Psoas muscle (tissue), 8 donors: Measurements from ENCODE around the gene CRADD. TPM values are rescaled to one million over a fixed set of nuclear protein-coding genes. Genes with fewer than 3 reads are reported as not detected.

Experiments
- ATAC-seq, 4 donors: fragments of 200-7000 bp; cut with Tn5 transposase; one replicate each; pipeline ENCODE4 v1.9.1; 2020; ENCODE audit warnings: moderate library complexity in 3 of 4, mild to moderate bottlenecking in 2 of 4
- DNase-seq, 2 donors: peaks; one replicate each; pipeline ENCODE4 v3.0.0-alpha.2; 2020
- H3K27ac ChIP-seq: fragments of 200-600 bp; one replicate; pipeline ENCODE4 v1.8.0; 2022
- H3K27me3 ChIP-seq, 3 donors: fragments of 200-600 bp in 1 of 3; one replicate each; pipeline versions ENCODE4 v1.6.1 to v1.8.0; 2013 to 2022; ENCODE audit warnings: low read length in 2 of 3, mild to moderate bottlenecking in 2 of 3, moderate library complexity in 1 of 3; ENCODE audit not compliant: insufficient read depth in 3 of 3
- H3K36me3 ChIP-seq, 2 donors: fragments of 200-600 bp in 1 of 2; one replicate each; pipeline versions ENCODE4 v1.6.1 to v1.8.0; 2013 to 2022; ENCODE audit warnings: low read depth in 1 of 2, mild to moderate bottlenecking in 1 of 2, moderate library complexity in 1 of 2; ENCODE audit not compliant: insufficient read depth in 1 of 2
- H3K4me1 ChIP-seq: fragments of 200-600 bp; one replicate; pipeline ENCODE4 v1.8.0; 2022
- H3K4me3 ChIP-seq: fragments of 200-600 bp; one replicate; pipeline ENCODE4 v1.8.0; 2022; ENCODE audit warnings: mild to moderate bottlenecking
- H3K9me3 ChIP-seq: fragments of 200-600 bp; one replicate; pipeline ENCODE4 v1.8.0; 2022
- CTCF ChIP-seq: fragments of 200-600 bp; IDR thresholded peaks from one replicate; pipeline ENCODE4 v1.8.0; 2022; ENCODE audit warnings: antibody characterized with exemption
- whole genome bisulfite sequencing, 3 donors: extraction: QIAGEN DNeasy Blood & Tissue Kit; methylation state at CpG; one replicate each; pipeline versions ENCODE4 v1.1.6 to v1.1.7; 2013; 5-methylcytosine and 5-hydroxymethylcytosine counted together
- intact Hi-C, 2 donors: fragments of 100-400 bp; cut with DNase I; formaldehyde crosslinking; loops; one replicate each; pipeline versions ENCODE4 v1.11.0 to v1.14.2; 2022
- polyA plus RNA-seq, 3 donors: library from polyadenylated mRNA; stranded (reverse); fragments of 200-250 nt; gene quantifications; one replicate each; pipeline ENCODE4 v1.2.3, GENCODE V29; 2013
- total RNA-seq, 4 donors: library from RNA; stranded (reverse); fragmentation: NEBNext Ultra II Directional in 2 of 4; extraction: Animal tissue kit (Norgen Biotek cat#: 25700) in 2 of 4; gene quantifications; one replicate each; pipeline versions ENCODE4 v1.2.1 to v1.2.4, GENCODE V29; 2021 to 2023
- donor health status: healthy with polysubstance abuse.
- donor health status: DM: no; HTN: no; CAD: no; lungs with moderate emphysema.
- donor health status: Bipolar disorder and iron deficiency.
- donor health status: healthy.
- donor health status: DM: yes; HTN: yes; CAD: no.
- donor health status: DM: no; HTN: no; CAD: no.
- donor health status: DM: no; HTN: no; CAD: no.
- donor health status: DM: yes; HTN: yes; CAD: no.

The CRADD gene
- total and polyA plus RNA-seq, 7 donors, result 11.0 to 21.1 (median 12.7) TPM

- no peaks in the 10 kb centered on the region for H3K9me3 ChIP-seq
- H3K27ac ChIP-seq, result peak overlapping the region; percentile 32
- intact Hi-C loops, result no loop called here
- peak overlapping the region; percentile 37 for H3K4me3 ChIP-seq
- ATAC-seq (no peak), DNase-seq (no peak)
- H3K36me3 ChIP-seq, result no peaks in the 10 kb centered on the region
- H3K27me3 ChIP-seq, result no peaks in the 10 kb centered on the region
- TF ChIP-seq CTCF, result no peak
- H3K4me1 ChIP-seq, result peaks cover 11% of the 10 kb centered on the region
- 56 to 69% (median 63%) methylated on average over 6 of the region's 6 CpGs for WGBS, 3 donors
Observed at GRCh38 chr12:93738199-93739058, 61.3 kb downstream of the CRADD start.

GRCh38 chr12:93740751-93741150 lies 63.6 kb downstream of the CRADD start:
- TF ChIP-seq CTCF, result no peak
- ATAC-seq, result no peak
- peak overlapping the region; percentile 81 for H3K4me3 ChIP-seq
- H3K4me1 ChIP-seq, result peaks cover 19% of the 10 kb centered on the region
- H3K9me3 ChIP-seq, result no peaks in the 10 kb centered on the region
- no peaks in the 10 kb centered on the region for H3K36me3 ChIP-seq
- no peaks in the 10 kb centered on the region for H3K27me3 ChIP-seq
- 31 to 52% (median 34%) methylated on average over 3 of the region's 3 CpGs for WGBS, 3 donors
- intact Hi-C loops, result loop anchor here (1.0 to 10.0 kb wide), 5 partner anchors 58 to 236 kb away; partner anchors contain the start of gene SOCS2 (in 2 of the 2)
- H3K27ac ChIP-seq, result peak overlapping the region; percentile 75
- DNase-seq, result no peak

- no peaks in the 10 kb centered on the region for H3K36me3 ChIP-seq
- peak overlapping the region; percentile 75 for H3K27ac ChIP-seq
- DNase-seq, result no peak
- 8 to 15% (median 8%) methylated on average over 10 of the region's 10 CpGs for WGBS, 3 donors
- H3K4me3 ChIP-seq, result peak overlapping the region; percentile 81
- ATAC-seq, result peak; percentile 8 to 48 (median 27)
- H3K4me1 ChIP-seq, result peaks cover 25% of the 10 kb centered on the region
- H3K27me3 ChIP-seq, result no peaks in the 10 kb centered on the region
- no peak for TF ChIP-seq CTCF
- intact Hi-C loops, result loop anchor here (1.0 to 10.0 kb wide), 5 partner anchors 59 to 237 kb away; partner anchors contain the start of gene SOCS2 (in 2 of the 2)
- H3K9me3 ChIP-seq, result no peaks in the 10 kb centered on the region
Observed at GRCh38 chr12:93741659-93742109, 64.5 kb downstream of the CRADD start.

- Histone ChIP-seq H3K9me3 (no peaks in the 10 kb centered on the region), H3K4me1 (peaks cover 31% of the 10 kb centered on the region), H3K4me3 (peak overlapping the region; percentile 81), H3K27ac (peak overlapping the region; percentile 75), H3K27me3 (no peaks in the 10 kb centered on the region), H3K36me3 (no peaks in the 10 kb centered on the region)
- WGBS, 3 donors, result 1 to 2% (median 1%) methylated on average over 37 to 45 of the region's 45 CpGs
- intact Hi-C loops, result loop anchor here (5.0 to 10.0 kb wide), 4 partner anchors 60 to 238 kb away; partner anchors contain the start of gene SOCS2 (in 1 of the 2)
- peak; percentile 58 for TF ChIP-seq CTCF
- ATAC-seq, result peak; percentile 91 to 92 (median 92)
- peak; percentile 77 to 82 for DNase-seq
Observed at GRCh38 chr12:93742110-93742934, 65.1 kb downstream of the CRADD start.
